ENCODE data around the gene MOB3B. TPM values are rescaled to one million over a fixed set of nuclear protein-coding genes. Genes with fewer than 3 reads are reported as not detected.

The MOB3B gene
- total RNA-seq, 1 donor from 2014 or later = 21.8 TPM

DNA sequence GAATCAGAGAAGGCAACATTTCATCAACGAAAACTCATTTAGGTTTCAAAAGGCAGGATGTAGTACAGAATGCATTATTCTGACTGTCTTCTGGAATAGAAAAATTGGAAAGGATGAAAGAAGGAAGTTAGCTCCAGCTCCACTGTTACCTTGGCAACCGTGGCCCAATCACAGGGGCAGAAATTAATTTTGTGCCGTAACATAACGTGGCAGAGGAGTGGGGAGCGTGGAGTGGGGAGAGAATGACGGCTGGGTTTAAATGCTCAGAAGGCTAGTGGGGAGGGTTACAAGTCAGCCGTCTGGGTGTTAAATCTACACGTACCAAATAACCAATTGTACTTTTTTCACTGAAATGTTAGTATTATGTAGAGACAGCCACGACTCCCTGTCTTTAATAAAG, 200.3 kb downstream of the MOB3B start:
- H3K27me3 Mint-ChIP-seq (ENCODE audit: low read depth) = no peaks in the 10 kb centered on the region
- peaks cover 37% of the 10 kb centered on the region for H3K36me3 Mint-ChIP-seq (ENCODE audit: low read depth)
- no peak overlapping the region for H3K27ac Mint-ChIP-seq (ENCODE audit: unreplicated experiment)
- H3K9me3 Mint-ChIP-seq = peaks cover 2% of the 10 kb centered on the region
- TF ChIP-seq, protein P1, sequence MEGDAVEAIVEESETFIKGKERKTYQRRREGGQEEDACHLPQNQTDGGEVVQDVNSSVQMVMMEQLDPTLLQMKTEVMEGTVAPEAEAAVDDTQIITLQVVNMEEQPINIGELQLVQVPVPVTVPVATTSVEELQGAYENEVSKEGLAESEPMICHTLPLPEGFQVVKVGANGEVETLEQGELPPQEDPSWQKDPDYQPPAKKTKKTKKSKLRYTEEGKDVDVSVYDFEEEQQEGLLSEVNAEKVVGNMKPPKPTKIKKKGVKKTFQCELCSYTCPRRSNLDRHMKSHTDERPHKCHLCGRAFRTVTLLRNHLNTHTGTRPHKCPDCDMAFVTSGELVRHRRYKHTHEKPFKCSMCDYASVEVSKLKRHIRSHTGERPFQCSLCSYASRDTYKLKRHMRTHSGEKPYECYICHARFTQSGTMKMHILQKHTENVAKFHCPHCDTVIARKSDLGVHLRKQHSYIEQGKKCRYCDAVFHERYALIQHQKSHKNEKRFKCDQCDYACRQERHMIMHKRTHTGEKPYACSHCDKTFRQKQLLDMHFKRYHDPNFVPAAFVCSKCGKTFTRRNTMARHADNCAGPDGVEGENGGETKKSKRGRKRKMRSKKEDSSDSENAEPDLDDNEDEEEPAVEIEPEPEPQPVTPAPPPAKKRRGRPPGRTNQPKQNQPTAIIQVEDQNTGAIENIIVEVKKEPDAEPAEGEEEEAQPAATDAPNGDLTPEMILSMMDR (conservative IDR thresholded peaks at IDR 0.05) = no peak
- H3K4me3 Mint-ChIP-seq = no peak overlapping the region
- no peak for DNase-seq (ENCODE audit: low read depth, low spot score)
- peaks cover 22% of the 10 kb centered on the region for H3K4me1 Mint-ChIP-seq

DNA sequence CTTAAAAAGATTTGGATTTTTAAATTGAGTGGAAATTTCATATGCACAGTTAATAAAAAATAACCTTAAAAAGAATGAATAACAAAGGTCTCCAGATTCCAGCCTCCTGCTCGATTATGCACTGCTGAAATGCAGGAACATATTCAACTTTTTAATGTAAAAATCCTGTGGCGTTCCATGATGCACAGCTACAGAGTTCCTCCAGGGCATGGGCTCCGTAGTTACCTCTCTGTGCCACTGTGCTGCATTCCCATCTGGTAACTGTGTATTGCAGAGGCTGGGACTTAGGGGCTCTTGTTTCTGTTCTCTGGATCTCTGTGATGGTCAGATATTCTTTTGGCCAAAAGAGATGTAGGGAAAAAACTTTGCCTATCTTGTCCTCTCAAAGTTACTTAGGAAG, 201.1 kb downstream of the MOB3B start:
- TF ChIP-seq, protein P1 (conservative IDR thresholded peaks at IDR 0.05) = no peak
- Mint-ChIP-seq H3K27me3 (ENCODE audit: low read depth) (no peaks in the 10 kb centered on the region), H3K9me3 (peaks cover 2% of the 10 kb centered on the region), H3K4me1 (peaks cover 15% of the 10 kb centered on the region), H3K27ac (ENCODE audit: unreplicated experiment) (no peak overlapping the region), H3K4me3 (no peak overlapping the region), H3K36me3 (ENCODE audit: low read depth) (peaks cover 41% of the 10 kb centered on the region)
- no peak for DNase-seq (ENCODE audit: low read depth, low spot score)

DNA sequence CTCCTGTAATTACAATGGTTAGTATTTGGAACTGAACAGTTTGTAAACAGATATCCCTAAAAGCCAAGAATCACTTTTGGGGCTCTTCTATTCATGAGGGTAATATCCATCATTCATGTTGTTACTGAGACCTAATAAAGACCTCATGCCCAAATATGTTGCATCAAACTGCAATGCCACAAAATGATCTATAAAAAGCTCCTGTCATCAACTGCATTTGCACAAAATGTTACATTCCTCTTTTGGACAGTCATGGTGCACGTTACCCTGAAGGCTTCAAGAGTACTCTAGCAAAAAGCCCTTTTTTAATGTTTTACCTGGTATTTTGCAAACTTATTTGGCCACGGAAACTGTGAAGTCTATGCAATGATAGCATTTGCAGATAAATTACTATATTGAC, 218.4 kb downstream of the MOB3B start:
- H3K27me3 Mint-ChIP-seq (ENCODE audit: low read depth) = no peaks in the 10 kb centered on the region
- peaks cover 4% of the 10 kb centered on the region for H3K4me1 Mint-ChIP-seq
- TF ChIP-seq, protein P1 (conservative IDR thresholded peaks at IDR 0.05) = no peak
- DNase-seq (ENCODE audit: low read depth, low spot score) = no peak
- H3K36me3 Mint-ChIP-seq (ENCODE audit: low read depth) = no peaks in the 10 kb centered on the region
- no peak overlapping the region for H3K4me3 Mint-ChIP-seq
- no peak overlapping the region for H3K27ac Mint-ChIP-seq (ENCODE audit: unreplicated experiment)
- peaks cover 5% of the 10 kb centered on the region for H3K9me3 Mint-ChIP-seq

DNA sequence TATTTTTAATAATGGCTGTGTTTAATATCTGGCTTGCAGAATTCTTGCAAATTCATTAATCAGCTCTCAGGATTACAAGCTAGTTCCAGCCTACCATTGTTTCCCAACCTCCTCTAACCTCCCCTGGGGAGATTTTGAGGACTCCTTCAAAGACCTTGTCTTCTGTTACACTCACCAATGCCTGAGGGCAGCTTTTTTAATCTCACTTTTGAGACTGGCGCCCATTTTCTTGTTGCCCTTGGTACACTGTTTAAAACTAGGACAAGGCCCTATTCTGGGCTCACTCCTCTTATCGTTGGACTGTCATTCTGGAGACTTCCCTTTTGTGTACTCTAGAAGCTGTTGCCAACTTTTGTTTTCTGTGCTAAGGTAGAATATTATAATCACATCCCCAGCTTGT, 219.0 kb downstream of the MOB3B start:
- DNase-seq (ENCODE audit: low read depth, low spot score) = no peak

DNA sequence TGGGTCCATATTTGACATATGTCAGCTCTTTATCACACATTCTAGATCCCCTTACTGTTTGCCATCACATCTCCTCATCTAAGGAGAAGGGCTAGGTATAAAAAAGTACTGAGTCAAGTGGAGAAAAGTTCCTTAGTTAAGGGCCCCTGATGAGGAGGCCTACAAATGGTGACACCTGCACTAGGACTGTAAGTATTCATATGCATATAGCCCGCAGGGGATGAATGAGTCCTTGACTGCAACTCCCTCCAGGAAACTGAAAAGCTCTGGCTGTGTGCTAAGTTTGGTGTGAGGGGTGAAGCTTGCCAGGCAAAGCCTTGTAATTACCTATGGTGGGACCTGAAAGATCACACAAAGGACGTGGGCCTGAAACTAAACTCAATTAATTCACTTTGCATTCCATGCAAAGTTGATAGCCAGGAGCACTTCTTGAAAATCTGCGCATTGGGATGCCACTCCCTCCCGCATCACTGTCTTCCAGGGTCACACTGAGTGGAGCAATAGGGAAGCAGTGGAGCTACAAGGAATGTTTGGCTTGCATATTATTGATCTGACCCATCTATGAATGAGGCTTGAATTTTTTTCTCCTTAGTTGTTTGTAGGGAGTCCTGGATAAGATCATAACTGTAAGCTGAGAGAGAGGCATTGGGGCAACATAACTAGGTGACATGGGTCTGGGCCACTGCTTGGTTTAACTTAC, 220.8 kb downstream of the MOB3B start:
- H3K36me3 Mint-ChIP-seq (ENCODE audit: low read depth) = no peaks in the 10 kb centered on the region
- TF ChIP-seq, protein P1 (conservative IDR thresholded peaks at IDR 0.05) = no peak
- no peak for DNase-seq (ENCODE audit: low read depth, low spot score)
- H3K9me3 Mint-ChIP-seq = peaks cover 7% of the 10 kb centered on the region
- H3K27ac Mint-ChIP-seq (ENCODE audit: unreplicated experiment) = no peak overlapping the region
- no peak overlapping the region for H3K4me3 Mint-ChIP-seq
- H3K4me1 Mint-ChIP-seq = peaks cover 4% of the 10 kb centered on the region
- H3K27me3 Mint-ChIP-seq (ENCODE audit: low read depth) = no peaks in the 10 kb centered on the region

More for the DNA sequence above, 219.0 kb downstream of the MOB3B start:
- Mint-ChIP-seq H3K36me3 (ENCODE audit: low read depth) (no peaks in the 10 kb centered on the region), H3K4me3 (no peak overlapping the region), H3K27me3 (ENCODE audit: low read depth) (no peaks in the 10 kb centered on the region), H3K9me3 (peaks cover 5% of the 10 kb centered on the region), H3K4me1 (peaks cover 4% of the 10 kb centered on the region), H3K27ac (ENCODE audit: unreplicated experiment) (no peak overlapping the region)
- TF ChIP-seq, protein P1 (conservative IDR thresholded peaks at IDR 0.05) = no peak
